Embryonic facial prominence (tissue), 1 donor: Measurements from ENCODE around the gene ACCSL.

Experiments
- DNase-seq: peaks from one replicate; pipeline ENCODE4 v3.0.0-alpha.2; 2016; ENCODE audit errors: extremely low spot score

The ACCSL gene

GRCh38 chr11:44018127-44018521 is 29.7 kb upstream of the ACCSL start:
- DNase-seq: no peak

GRCh38 chr11:44018829-44019228 is 29.0 kb upstream of the ACCSL start:
- DNase-seq: peak; percentile 22

- no peak for DNase-seq
Observed at GRCh38 chr11:44024977-44025376, 22.8 kb upstream of the ACCSL start.

GRCh38 chr11:44025727-44026126 is 22.1 kb upstream of the ACCSL start:
- no peak for DNase-seq

- no peak for DNase-seq
Observed at GRCh38 chr11:44028401-44028800, 19.4 kb upstream of the ACCSL start.

- DNase-seq: no peak
Observed at GRCh38 chr11:44028816-44029506, 18.8 kb upstream of the ACCSL start.

- no peak for DNase-seq
Observed at GRCh38 chr11:44029507-44029845, 18.3 kb upstream of the ACCSL start.

GRCh38 chr11:44029977-44030911 is 17.5 kb upstream of the ACCSL start:
- no peak for DNase-seq

GRCh38 chr11:44030996-44031395 is 16.8 kb upstream of the ACCSL start:
- DNase-seq: no peak

- DNase-seq: no peak
Observed at GRCh38 chr11:44031549-44031948, 16.2 kb upstream of the ACCSL start.

- no peak for DNase-seq
Observed at GRCh38 chr11:44032299-44033085, 15.3 kb upstream of the ACCSL start.

- no peak for DNase-seq
Observed at GRCh38 chr11:44033411-44033850, 14.3 kb upstream of the ACCSL start.

- DNase-seq: no peak
Observed at GRCh38 chr11:44033856-44034255, 13.9 kb upstream of the ACCSL start.

- no peak for DNase-seq
Observed at GRCh38 chr11:44034639-44035038, 13.1 kb upstream of the ACCSL start.

GRCh38 chr11:44036811-44037657 is 10.7 kb upstream of the ACCSL start:
- DNase-seq: peak; percentile 39

GRCh38 chr11:44037658-44037998 is 10.2 kb upstream of the ACCSL start:
- no peak for DNase-seq

GRCh38 chr11:44043157-44043556 is 4.6 kb upstream of the ACCSL start:
- DNase-seq: no peak

- no peak for DNase-seq
Observed at GRCh38 chr11:44046182-44046581, 1.6 kb upstream of the ACCSL start.

GRCh38 chr11:44047298-44047697 is 483 bp upstream of the ACCSL start:
- DNase-seq: no peak

GRCh38 chr11:44049832-44050231 is 2.1 kb downstream of the ACCSL start:
- DNase-seq: no peak

- DNase-seq: no peak
Observed at GRCh38 chr11:44051171-44051570, 3.4 kb downstream of the ACCSL start.
